ENCODE data around the gene PFKM.

The PFKM gene

DNA sequence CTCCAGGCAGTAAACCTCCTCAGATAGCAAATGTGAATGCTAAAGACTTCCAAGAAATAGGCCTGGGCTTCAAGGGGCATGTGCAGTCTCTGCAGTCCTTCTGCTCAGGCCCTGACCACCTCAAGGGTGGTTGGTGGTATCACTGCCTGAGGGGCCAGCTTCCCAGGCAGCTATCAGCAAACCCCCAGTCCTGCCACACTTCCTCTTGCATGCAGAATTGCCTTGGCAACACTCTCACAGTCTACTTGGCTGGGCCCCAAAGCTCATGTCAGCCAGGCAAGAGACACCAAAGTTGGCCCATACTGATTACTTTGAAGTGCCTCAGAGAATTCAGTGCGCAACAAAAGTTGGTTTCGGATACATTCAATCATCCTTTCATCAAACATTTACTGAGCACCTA lies 41.6 kb downstream of the PFKM start:
- Histone ChIP-seq H3K4me3 (replicated peaks; ENCODE audit: insufficient read depth, low read length) (no peak overlapping the region), H3K27ac (replicated peaks) (peak overlapping the region; percentile 63), H3K27me3 (ENCODE audit: insufficient read depth, poor library complexity, severe bottlenecking) (no peaks in the 10 kb centered on the region)
- DNase-seq (ENCODE audit: low read depth in 1 of 2, low spot score in 1 of 2), result peak in 1 of 2 experiments; percentile 85
- TF ChIP-seq POLR2AphosphoS5 (IDR thresholded peaks at IDR 0.05; ENCODE audit: low read depth), result no peak
- TF ChIP-seq SPI1 (IDR thresholded peaks at IDR 0.05; ENCODE audit: borderline replicate concordance, low read depth), result peak; percentile 81

DNA sequence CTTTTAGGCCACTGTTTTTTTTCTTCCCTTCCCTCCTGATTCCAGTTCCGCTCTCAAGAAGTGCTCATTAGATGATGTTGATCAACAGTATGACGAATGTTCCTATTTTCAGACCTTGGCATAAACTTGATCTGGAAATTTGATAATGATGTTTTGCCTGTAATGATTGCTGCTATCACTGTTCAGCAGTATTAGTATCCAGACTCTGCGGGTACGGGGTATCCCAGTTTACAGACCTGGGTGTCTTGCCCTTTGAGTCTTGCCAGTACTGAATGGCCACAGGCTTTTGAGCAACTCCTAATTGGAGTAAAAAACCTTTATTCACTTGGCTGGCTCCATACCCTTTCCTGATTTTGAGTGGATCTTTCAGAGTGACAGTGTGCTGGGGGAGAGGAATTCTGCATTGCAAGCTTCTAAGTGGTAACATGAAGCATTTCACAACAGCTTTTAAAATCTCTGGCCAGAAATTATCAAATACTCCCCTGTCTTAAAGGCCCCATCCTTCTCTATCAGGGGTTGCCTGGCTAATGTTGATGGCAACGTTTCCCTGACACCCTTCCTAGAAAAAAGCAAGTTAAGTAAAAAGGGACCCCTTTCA lies 44.1 kb downstream of the PFKM start:
- no peaks in the 10 kb centered on the region for H3K27me3 ChIP-seq (ENCODE audit: insufficient read depth, poor library complexity, severe bottlenecking)
- no peak overlapping the region for H3K27ac ChIP-seq (replicated peaks)
- DNase-seq (ENCODE audit: low read depth in 1 of 2, low spot score in 1 of 2), result no peak
- no peak overlapping the region for H3K4me3 ChIP-seq (replicated peaks; ENCODE audit: insufficient read depth, low read length)
- TF ChIP-seq SPI1 (IDR thresholded peaks at IDR 0.05; ENCODE audit: borderline replicate concordance, low read depth) (no peak), POLR2AphosphoS5 (IDR thresholded peaks at IDR 0.05; ENCODE audit: low read depth) (no peak), GABPA (IDR thresholded peaks at IDR 0.05; ENCODE audit: low read depth) (no peak)
- TF ChIP-seq, protein P1, sequence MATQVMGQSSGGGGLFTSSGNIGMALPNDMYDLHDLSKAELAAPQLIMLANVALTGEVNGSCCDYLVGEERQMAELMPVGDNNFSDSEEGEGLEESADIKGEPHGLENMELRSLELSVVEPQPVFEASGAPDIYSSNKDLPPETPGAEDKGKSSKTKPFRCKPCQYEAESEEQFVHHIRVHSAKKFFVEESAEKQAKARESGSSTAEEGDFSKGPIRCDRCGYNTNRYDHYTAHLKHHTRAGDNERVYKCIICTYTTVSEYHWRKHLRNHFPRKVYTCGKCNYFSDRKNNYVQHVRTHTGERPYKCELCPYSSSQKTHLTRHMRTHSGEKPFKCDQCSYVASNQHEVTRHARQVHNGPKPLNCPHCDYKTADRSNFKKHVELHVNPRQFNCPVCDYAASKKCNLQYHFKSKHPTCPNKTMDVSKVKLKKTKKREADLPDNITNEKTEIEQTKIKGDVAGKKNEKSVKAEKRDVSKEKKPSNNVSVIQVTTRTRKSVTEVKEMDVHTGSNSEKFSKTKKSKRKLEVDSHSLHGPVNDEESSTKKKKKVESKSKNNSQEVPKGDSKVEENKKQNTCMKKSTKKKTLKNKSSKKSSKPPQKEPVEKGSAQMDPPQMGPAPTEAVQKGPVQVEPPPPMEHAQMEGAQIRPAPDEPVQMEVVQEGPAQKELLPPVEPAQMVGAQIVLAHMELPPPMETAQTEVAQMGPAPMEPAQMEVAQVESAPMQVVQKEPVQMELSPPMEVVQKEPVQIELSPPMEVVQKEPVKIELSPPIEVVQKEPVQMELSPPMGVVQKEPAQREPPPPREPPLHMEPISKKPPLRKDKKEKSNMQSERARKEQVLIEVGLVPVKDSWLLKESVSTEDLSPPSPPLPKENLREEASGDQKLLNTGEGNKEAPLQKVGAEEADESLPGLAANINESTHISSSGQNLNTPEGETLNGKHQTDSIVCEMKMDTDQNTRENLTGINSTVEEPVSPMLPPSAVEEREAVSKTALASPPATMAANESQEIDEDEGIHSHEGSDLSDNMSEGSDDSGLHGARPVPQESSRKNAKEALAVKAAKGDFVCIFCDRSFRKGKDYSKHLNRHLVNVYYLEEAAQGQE (IDR thresholded peaks at IDR 0.05; ENCODE audit: insufficient replicate concordance, low read depth), result no peak
- TF ChIP-seq, protein P2, sequence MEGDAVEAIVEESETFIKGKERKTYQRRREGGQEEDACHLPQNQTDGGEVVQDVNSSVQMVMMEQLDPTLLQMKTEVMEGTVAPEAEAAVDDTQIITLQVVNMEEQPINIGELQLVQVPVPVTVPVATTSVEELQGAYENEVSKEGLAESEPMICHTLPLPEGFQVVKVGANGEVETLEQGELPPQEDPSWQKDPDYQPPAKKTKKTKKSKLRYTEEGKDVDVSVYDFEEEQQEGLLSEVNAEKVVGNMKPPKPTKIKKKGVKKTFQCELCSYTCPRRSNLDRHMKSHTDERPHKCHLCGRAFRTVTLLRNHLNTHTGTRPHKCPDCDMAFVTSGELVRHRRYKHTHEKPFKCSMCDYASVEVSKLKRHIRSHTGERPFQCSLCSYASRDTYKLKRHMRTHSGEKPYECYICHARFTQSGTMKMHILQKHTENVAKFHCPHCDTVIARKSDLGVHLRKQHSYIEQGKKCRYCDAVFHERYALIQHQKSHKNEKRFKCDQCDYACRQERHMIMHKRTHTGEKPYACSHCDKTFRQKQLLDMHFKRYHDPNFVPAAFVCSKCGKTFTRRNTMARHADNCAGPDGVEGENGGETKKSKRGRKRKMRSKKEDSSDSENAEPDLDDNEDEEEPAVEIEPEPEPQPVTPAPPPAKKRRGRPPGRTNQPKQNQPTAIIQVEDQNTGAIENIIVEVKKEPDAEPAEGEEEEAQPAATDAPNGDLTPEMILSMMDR (IDR thresholded peaks at IDR 0.05; ENCODE audit: insufficient read depth, low read length), result no peak

DNA sequence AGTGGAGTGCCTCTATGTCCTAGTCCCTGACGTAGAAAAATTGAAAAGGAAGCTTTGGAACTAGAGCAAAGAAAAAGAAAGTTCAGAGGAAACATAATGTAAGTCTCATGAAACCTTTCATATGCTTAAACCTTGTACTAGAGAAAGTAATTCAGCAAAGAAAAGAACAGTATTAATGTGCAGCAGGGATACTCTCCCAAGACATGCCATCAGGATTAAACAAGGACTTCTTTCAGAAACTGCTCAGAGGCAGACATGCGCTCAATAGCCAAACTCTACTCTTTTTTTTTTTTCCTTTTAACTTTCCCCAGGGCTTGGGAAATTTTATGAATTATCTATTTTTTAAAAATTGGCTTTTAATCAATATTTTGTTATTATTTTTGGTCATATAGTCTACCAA lies 45.3 kb downstream of the PFKM start:
- no peak for DNase-seq (ENCODE audit: low read depth in 1 of 2, low spot score in 1 of 2)
- TF ChIP-seq, protein P2 (IDR thresholded peaks at IDR 0.05; ENCODE audit: insufficient read depth, low read length), result no peak
- TF ChIP-seq, protein P1 (IDR thresholded peaks at IDR 0.05; ENCODE audit: insufficient replicate concordance, low read depth), result no peak
- no peak for TF ChIP-seq SPI1 (IDR thresholded peaks at IDR 0.05; ENCODE audit: borderline replicate concordance, low read depth)
- TF ChIP-seq POLR2AphosphoS5 (IDR thresholded peaks at IDR 0.05; ENCODE audit: low read depth), result no peak
- TF ChIP-seq GABPA (IDR thresholded peaks at IDR 0.05; ENCODE audit: low read depth), result no peak
- Histone ChIP-seq H3K27me3 (ENCODE audit: insufficient read depth, poor library complexity, severe bottlenecking) (no peaks in the 10 kb centered on the region), H3K4me3 (replicated peaks; ENCODE audit: insufficient read depth, low read length) (no peak overlapping the region), H3K27ac (replicated peaks) (no peak overlapping the region)

DNA sequence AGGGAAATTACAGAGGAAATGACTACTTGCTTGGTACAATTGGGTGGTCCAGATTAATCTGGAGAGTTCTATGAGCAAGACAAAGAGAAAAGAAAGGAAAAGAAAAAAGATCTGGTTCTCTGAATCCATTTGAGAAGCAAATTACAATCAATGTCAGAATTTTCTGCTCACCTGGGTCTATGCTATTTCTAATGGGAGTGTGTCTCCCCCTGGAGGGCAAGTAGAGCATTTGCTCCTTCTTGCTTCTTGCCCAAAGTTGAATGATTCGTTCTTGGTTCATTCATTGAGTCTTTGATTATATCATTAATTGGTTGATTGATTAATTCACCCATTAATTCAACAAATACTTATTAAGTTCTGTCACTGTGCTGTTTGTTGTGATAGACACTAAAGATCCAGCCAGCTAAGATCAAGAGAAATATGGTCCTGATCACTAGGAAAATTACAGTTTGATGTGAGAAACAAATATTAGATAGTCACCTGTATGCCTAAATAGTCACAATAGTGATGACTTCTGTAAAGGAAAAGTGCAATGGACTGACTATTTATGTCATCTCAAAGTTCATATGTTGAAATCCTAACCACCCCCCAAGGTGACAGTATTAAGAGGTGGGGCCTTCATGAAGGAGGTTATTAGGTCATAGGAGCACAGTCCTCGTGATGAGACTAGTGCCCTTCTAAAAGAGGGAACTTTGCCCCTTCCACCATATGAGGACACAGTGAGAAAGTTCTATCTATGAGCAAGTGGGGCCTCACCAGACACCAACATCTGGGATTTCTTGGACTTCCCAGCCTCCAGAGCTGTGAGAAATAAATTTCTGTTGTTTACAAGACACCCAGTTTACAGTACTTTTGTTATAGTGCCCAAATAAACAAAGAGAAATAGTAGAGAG lies 46.2 kb downstream of the PFKM start:
- Histone ChIP-seq H3K27ac (replicated peaks) (no peak overlapping the region), H3K4me3 (replicated peaks; ENCODE audit: insufficient read depth, low read length) (no peak overlapping the region), H3K27me3 (ENCODE audit: insufficient read depth, poor library complexity, severe bottlenecking) (no peaks in the 10 kb centered on the region)
- TF ChIP-seq, protein P2 (IDR thresholded peaks at IDR 0.05; ENCODE audit: insufficient read depth, low read length), result peak; percentile 72
- TF ChIP-seq GABPA (IDR thresholded peaks at IDR 0.05; ENCODE audit: low read depth), result no peak
- DNase-seq (ENCODE audit: low read depth in 1 of 2, low spot score in 1 of 2), result peak in 1 of 2 experiments; percentile 49
